Measurements from ENCODE around the gene GUCY2F.

GUCY2F gene

GRCh38 chrX:109475174-109475891 lies 6.6 kb downstream of the GUCY2F start:
- Histone ChIP-seq H3K4me3 (ENCODE audit: insufficient read depth, low read depth, low read length) (no peak overlapping the region), H3K36me3 (ENCODE audit: control insufficient read depth, insufficient read depth, low read length) (no peaks in the 10 kb centered on the region), H3K9me3 (ENCODE audit: control insufficient read depth, low read length) (no peaks in the 10 kb centered on the region), H3K27ac (ENCODE audit: insufficient read depth, low read depth, low read length, poor library complexity, severe bottlenecking) (no peak overlapping the region), H3K4me1 (ENCODE audit: control insufficient read depth, insufficient read depth, low read length) (peaks cover 4% of the 10 kb centered on the region), H3K27me3 (ENCODE audit: control insufficient read depth, insufficient read depth, low read length, poor library complexity, severe bottlenecking) (no peaks in the 10 kb centered on the region)
- WGBS, 2 experiments = 27 to 31% methylated on average over 21 to 23 of the region's 23 CpGs

- 13 to 16% methylated on average over 6 of the region's 7 CpGs for WGBS, 2 experiments
- peaks cover 4% of the 10 kb centered on the region for H3K4me1 ChIP-seq (ENCODE audit: control insufficient read depth, insufficient read depth, low read length)
- no peaks in the 10 kb centered on the region for H3K36me3 ChIP-seq (ENCODE audit: control insufficient read depth, insufficient read depth, low read length)
- peak overlapping the region; percentile 44 for H3K27ac ChIP-seq (ENCODE audit: insufficient read depth, low read depth, low read length, poor library complexity, severe bottlenecking)
- H3K9me3 ChIP-seq (ENCODE audit: control insufficient read depth, low read length) = no peaks in the 10 kb centered on the region
- no peak overlapping the region for H3K4me3 ChIP-seq (ENCODE audit: insufficient read depth, low read depth, low read length)
- H3K27me3 ChIP-seq (ENCODE audit: control insufficient read depth, insufficient read depth, low read length, poor library complexity, severe bottlenecking) = no peaks in the 10 kb centered on the region
These were observed 8.7 kb downstream of the GUCY2F start for GRCh38 chrX:109472939-109473735.

- H3K27me3 ChIP-seq (ENCODE audit: control insufficient read depth, insufficient read depth, low read length, poor library complexity, severe bottlenecking) = no peaks in the 10 kb centered on the region
These were observed 17.7 kb downstream of the GUCY2F start for GRCh38 chrX:109464231-109464630.

GRCh38 chrX:109463784-109464183 lies 18.1 kb downstream of the GUCY2F start:
- WGBS, 2 experiments = 92 to 93% methylated on average over 1 to 2 of the region's 2 CpGs
- Histone ChIP-seq H3K4me3 (ENCODE audit: insufficient read depth, low read depth, low read length) (no peak overlapping the region), H3K9me3 (ENCODE audit: control insufficient read depth, low read length) (no peaks in the 10 kb centered on the region), H3K27ac (ENCODE audit: insufficient read depth, low read depth, low read length, poor library complexity, severe bottlenecking) (no peak overlapping the region), H3K4me1 (ENCODE audit: control insufficient read depth, insufficient read depth, low read length) (no peaks in the 10 kb centered on the region), H3K27me3 (ENCODE audit: control insufficient read depth, insufficient read depth, low read length, poor library complexity, severe bottlenecking) (no peaks in the 10 kb centered on the region), H3K36me3 (ENCODE audit: control insufficient read depth, insufficient read depth, low read length) (no peaks in the 10 kb centered on the region)

More at GRCh38 chrX:109464231-109464630, 17.7 kb downstream of the GUCY2F start:
- Histone ChIP-seq H3K4me3 (ENCODE audit: insufficient read depth, low read depth, low read length) (no peak overlapping the region), H3K9me3 (ENCODE audit: control insufficient read depth, low read length) (no peaks in the 10 kb centered on the region), H3K27ac (ENCODE audit: insufficient read depth, low read depth, low read length, poor library complexity, severe bottlenecking) (no peak overlapping the region), H3K36me3 (ENCODE audit: control insufficient read depth, insufficient read depth, low read length) (no peaks in the 10 kb centered on the region), H3K4me1 (ENCODE audit: control insufficient read depth, insufficient read depth, low read length) (no peaks in the 10 kb centered on the region)

- 95 to 100% methylated on average over 1 to 2 of the region's 3 CpGs for WGBS, 2 experiments
- H3K4me3 ChIP-seq (ENCODE audit: insufficient read depth, low read depth, low read length) = no peak overlapping the region
- no peaks in the 10 kb centered on the region for H3K4me1 ChIP-seq (ENCODE audit: control insufficient read depth, insufficient read depth, low read length)
- no peaks in the 10 kb centered on the region for H3K36me3 ChIP-seq (ENCODE audit: control insufficient read depth, insufficient read depth, low read length)
- no peaks in the 10 kb centered on the region for H3K9me3 ChIP-seq (ENCODE audit: control insufficient read depth, low read length)
- no peak overlapping the region for H3K27ac ChIP-seq (ENCODE audit: insufficient read depth, low read depth, low read length, poor library complexity, severe bottlenecking)
- no peaks in the 10 kb centered on the region for H3K27me3 ChIP-seq (ENCODE audit: control insufficient read depth, insufficient read depth, low read length, poor library complexity, severe bottlenecking)
These were observed 33.5 kb downstream of the GUCY2F start for GRCh38 chrX:109448282-109448938.

- no peak overlapping the region for H3K27ac ChIP-seq (ENCODE audit: insufficient read depth, low read depth, low read length, poor library complexity, severe bottlenecking)
- H3K4me3 ChIP-seq (ENCODE audit: insufficient read depth, low read depth, low read length) = no peak overlapping the region
These were observed 40.6 kb downstream of the GUCY2F start for GRCh38 chrX:109441266-109441665.

GRCh38 chrX:109440475-109440874 lies 41.4 kb downstream of the GUCY2F start:
- H3K4me1 ChIP-seq (ENCODE audit: control insufficient read depth, insufficient read depth, low read length) = no peaks in the 10 kb centered on the region
- no peak overlapping the region for H3K27ac ChIP-seq (ENCODE audit: insufficient read depth, low read depth, low read length, poor library complexity, severe bottlenecking)
- no peaks in the 10 kb centered on the region for H3K36me3 ChIP-seq (ENCODE audit: control insufficient read depth, insufficient read depth, low read length)
- no peaks in the 10 kb centered on the region for H3K27me3 ChIP-seq (ENCODE audit: control insufficient read depth, insufficient read depth, low read length, poor library complexity, severe bottlenecking)
- H3K4me3 ChIP-seq (ENCODE audit: insufficient read depth, low read depth, low read length) = no peak overlapping the region
- no peaks in the 10 kb centered on the region for H3K9me3 ChIP-seq (ENCODE audit: control insufficient read depth, low read length)

More at GRCh38 chrX:109441266-109441665, 40.6 kb downstream of the GUCY2F start:
- WGBS, 2 experiments = 83 to 93% methylated on average over 2 of the region's 2 CpGs
- no peaks in the 10 kb centered on the region for H3K27me3 ChIP-seq (ENCODE audit: control insufficient read depth, insufficient read depth, low read length, poor library complexity, severe bottlenecking)
- no peaks in the 10 kb centered on the region for H3K36me3 ChIP-seq (ENCODE audit: control insufficient read depth, insufficient read depth, low read length)
- H3K9me3 ChIP-seq (ENCODE audit: control insufficient read depth, low read length) = no peaks in the 10 kb centered on the region
- no peaks in the 10 kb centered on the region for H3K4me1 ChIP-seq (ENCODE audit: control insufficient read depth, insufficient read depth, low read length)

GRCh38 chrX:109409181-109409580 lies 72.7 kb downstream of the GUCY2F start:
- no peaks in the 10 kb centered on the region for H3K36me3 ChIP-seq (ENCODE audit: control insufficient read depth, insufficient read depth, low read length)
- no peak overlapping the region for H3K27ac ChIP-seq (ENCODE audit: insufficient read depth, low read depth, low read length, poor library complexity, severe bottlenecking)
- H3K9me3 ChIP-seq (ENCODE audit: control insufficient read depth, low read length) = no peaks in the 10 kb centered on the region
- no peaks in the 10 kb centered on the region for H3K27me3 ChIP-seq (ENCODE audit: control insufficient read depth, insufficient read depth, low read length, poor library complexity, severe bottlenecking)
- no peak overlapping the region for H3K4me3 ChIP-seq (ENCODE audit: insufficient read depth, low read depth, low read length)
- 80% methylated on average over 1 to 2 of the region's 2 CpGs for WGBS, 2 experiments
- no peaks in the 10 kb centered on the region for H3K4me1 ChIP-seq (ENCODE audit: control insufficient read depth, insufficient read depth, low read length)

GRCh38 chrX:109403922-109404321 lies 78.0 kb downstream of the GUCY2F start:
- no peak overlapping the region for H3K27ac ChIP-seq (ENCODE audit: insufficient read depth, low read depth, low read length, poor library complexity, severe bottlenecking)
- H3K4me1 ChIP-seq (ENCODE audit: control insufficient read depth, insufficient read depth, low read length) = peaks cover 13% of the 10 kb centered on the region
- H3K27me3 ChIP-seq (ENCODE audit: control insufficient read depth, insufficient read depth, low read length, poor library complexity, severe bottlenecking) = no peaks in the 10 kb centered on the region
- no peaks in the 10 kb centered on the region for H3K36me3 ChIP-seq (ENCODE audit: control insufficient read depth, insufficient read depth, low read length)
- no peak overlapping the region for H3K4me3 ChIP-seq (ENCODE audit: insufficient read depth, low read depth, low read length)
- H3K9me3 ChIP-seq (ENCODE audit: control insufficient read depth, low read length) = no peaks in the 10 kb centered on the region
- 3 to 4% methylated on average over 4 of the region's 4 CpGs for WGBS, 2 experiments

GRCh38 chrX:109399831-109400230 lies 82.1 kb downstream of the GUCY2F start:
- Histone ChIP-seq H3K4me1 (ENCODE audit: control insufficient read depth, insufficient read depth, low read length) (peaks cover 27% of the 10 kb centered on the region), H3K36me3 (ENCODE audit: control insufficient read depth, insufficient read depth, low read length) (no peaks in the 10 kb centered on the region), H3K27ac (ENCODE audit: insufficient read depth, low read depth, low read length, poor library complexity, severe bottlenecking) (peak overlapping the region; percentile 36), H3K4me3 (ENCODE audit: insufficient read depth, low read depth, low read length) (no peak overlapping the region), H3K27me3 (ENCODE audit: control insufficient read depth, insufficient read depth, low read length, poor library complexity, severe bottlenecking) (no peaks in the 10 kb centered on the region), H3K9me3 (ENCODE audit: control insufficient read depth, low read length) (no peaks in the 10 kb centered on the region)
- 21 to 33% methylated on average over 3 of the region's 3 CpGs for WGBS, 2 experiments

Data from ectodermal cell (in vitro differentiated cells).